Liver (tissue), 9 donors: Measurements from ENCODE around the gene PLEKHA6. TPM values are rescaled to one million over a fixed set of nuclear protein-coding genes. Genes with fewer than 3 reads are reported as not detected.

Source experiments
- DNase-seq: peaks from one replicate; pipeline ENCODE4 v3.0.0-alpha.2; 2017; ENCODE audit warnings: low spot score
- H3K27ac ChIP-seq, 2 donors: one replicate each; pipeline ENCODE4 v1.7.0; 2013; ENCODE audit warnings: inconsistent platforms in 2 of 2, low read length in 2 of 2, control low read depth in 1 of 2, low read depth in 1 of 2, mild to moderate bottlenecking in 1 of 2
- H3K27me3 ChIP-seq, 4 donors: one replicate each; pipeline versions ENCODE4 v1.6.1 to v1.7.0; 2013; ENCODE audit warnings: low read length in 3 of 4, inconsistent platforms in 1 of 4, mild to moderate bottlenecking in 1 of 4, moderate library complexity in 1 of 4; ENCODE audit not compliant: control insufficient read depth in 4 of 4, insufficient read depth in 4 of 4
- H3K36me3 ChIP-seq, 4 donors: one replicate each; pipeline versions ENCODE4 v1.6.1 to v1.7.0; 2013; ENCODE audit warnings: low read length in 3 of 4, mild to moderate bottlenecking in 3 of 4, low read depth in 1 of 4, moderate library complexity in 1 of 4; ENCODE audit not compliant: control insufficient read depth in 4 of 4, insufficient read depth in 3 of 4
- H3K4me1 ChIP-seq, 4 donors: one replicate each; pipeline versions ENCODE4 v1.6.1 to v1.7.0; 2013; ENCODE audit warnings: low read length in 3 of 4, mild to moderate bottlenecking in 3 of 4, moderate library complexity in 1 of 4; ENCODE audit not compliant: control insufficient read depth in 4 of 4, insufficient read depth in 4 of 4
- H3K4me3 ChIP-seq, 3 donors: one replicate each; pipeline versions ENCODE4 v1.6.1 to v1.7.0; 2013; ENCODE audit warnings: low read length in 3 of 3, control low read depth in 1 of 3, low read depth in 1 of 3, mild to moderate bottlenecking in 1 of 3
- H3K9ac ChIP-seq, 2 donors: one replicate each; pipeline ENCODE4 v1.7.0; 2013; ENCODE audit warnings: low read length in 2 of 2, mild to moderate bottlenecking in 2 of 2, moderate library complexity in 2 of 2, control low read depth in 1 of 2, low read depth in 1 of 2
- H3K9me3 ChIP-seq, 4 donors: one replicate each; pipeline versions ENCODE4 v1.6.1 to v1.7.0; 2013; ENCODE audit warnings: low read length in 3 of 4; ENCODE audit not compliant: control insufficient read depth in 4 of 4
- FOXA1 ChIP-seq: IDR thresholded peaks from 2 replicates; pipeline ENCODE4 v1.6.1; 2016; ENCODE audit warnings: antibody characterized with exemption
- HNF4A ChIP-seq, 2 donors: conservative IDR thresholded peaks; 2 replicates each; pipeline ENCODE4 v1.6.1; 2016; ENCODE audit warnings: antibody characterized with exemption in 2 of 2, mild to moderate bottlenecking in 2 of 2
- HNF4G ChIP-seq: IDR thresholded peaks from 2 replicates; pipeline ENCODE4 v1.6.1; 2016; ENCODE audit warnings: antibody characterized with exemption
- NR2F2 ChIP-seq: IDR thresholded peaks from 2 replicates; pipeline ENCODE4 v1.6.1; 2016; ENCODE audit warnings: antibody characterized with exemption
- RXRA ChIP-seq, 2 donors: IDR thresholded peaks; 2 replicates each; pipeline ENCODE4 v1.6.1; 2017 to 2018; ENCODE audit warnings: antibody characterized with exemption in 2 of 2, mild to moderate bottlenecking in 1 of 2
- SP1 ChIP-seq: IDR thresholded peaks from 2 replicates; pipeline ENCODE4 v1.6.1; 2018; ENCODE audit warnings: antibody characterized with exemption, mild to moderate bottlenecking
- TAF1 ChIP-seq: conservative IDR thresholded peaks from 2 replicates; pipeline ENCODE4 v1.6.1; 2016; ENCODE audit warnings: antibody characterized with exemption, mild to moderate bottlenecking
- YY1 ChIP-seq: IDR thresholded peaks from 2 replicates; pipeline ENCODE4 v1.6.1; 2016; ENCODE audit warnings: antibody characterized with exemption, mild to moderate bottlenecking
- WGBS: extraction: QIAGEN DNeasy Blood & Tissue Kit; methylation state at CpG from one replicate; pipeline ENCODE4 v1.1.7; 2013; 5-methylcytosine and 5-hydroxymethylcytosine counted together
- polyA plus RNA-seq, 2 donors: library from polyadenylated mRNA; stranded (reverse) in 1 of 2; unstranded in 1 of 2; fragments of 200-250 nt in 1 of 2; fragments of >200 nt in 1 of 2; fragmentation: Nextera tagmentation in 1 of 2; extraction: Ambion mirVana in 1 of 2; gene quantifications; one replicate each; pipeline versions ENCODE4 v1.2.1 to v1.2.3, GENCODE V29; 2013 to 2015
- total RNA-seq, 2 donors: library from RNA; depleted of rRNA; stranded (reverse); fragments of >200 nt; gene quantifications; one replicate each; pipeline ENCODE4 v1.2.3, GENCODE V29; 2014
- TF ChIP-seq, protein P1 (sequence below): IDR thresholded peaks from 2 replicates; pipeline ENCODE4 v1.6.1; 2016; ENCODE audit warnings: antibody characterized with exemption
- TF ChIP-seq, protein P2 (sequence below): IDR thresholded peaks from 2 replicates; pipeline ENCODE4 v1.6.1; 2016; ENCODE audit warnings: antibody characterized with exemption
- TF ChIP-seq, protein P3 (sequence below): IDR thresholded peaks from 2 replicates; pipeline ENCODE4 v1.6.1; 2016; ENCODE audit warnings: antibody characterized with exemption, mild to moderate bottlenecking
- TF ChIP-seq, protein P4 (sequence below): IDR thresholded peaks from 2 replicates; pipeline ENCODE4 v1.6.1; 2016; ENCODE audit warnings: antibody characterized with exemption
- TF ChIP-seq, protein P5 (sequence below): fragments of 150-350 bp; IDR thresholded peaks from 2 replicates; pipeline ENCODE4 v1.5.1; 2017; ENCODE audit warnings: improper control_type of control experiment, low read depth, low read length; ENCODE audit not compliant: missing input control
- donor health status: healthy.
- donor health status: healthy.
- donor health status: healthy.
- donor health status: healthy.
- donor health status: healthy.

The PLEKHA6 gene
- total and polyA plus RNA-seq, 4 donors = 5.3 to 12.8 (median 7.6) TPM

DNA sequence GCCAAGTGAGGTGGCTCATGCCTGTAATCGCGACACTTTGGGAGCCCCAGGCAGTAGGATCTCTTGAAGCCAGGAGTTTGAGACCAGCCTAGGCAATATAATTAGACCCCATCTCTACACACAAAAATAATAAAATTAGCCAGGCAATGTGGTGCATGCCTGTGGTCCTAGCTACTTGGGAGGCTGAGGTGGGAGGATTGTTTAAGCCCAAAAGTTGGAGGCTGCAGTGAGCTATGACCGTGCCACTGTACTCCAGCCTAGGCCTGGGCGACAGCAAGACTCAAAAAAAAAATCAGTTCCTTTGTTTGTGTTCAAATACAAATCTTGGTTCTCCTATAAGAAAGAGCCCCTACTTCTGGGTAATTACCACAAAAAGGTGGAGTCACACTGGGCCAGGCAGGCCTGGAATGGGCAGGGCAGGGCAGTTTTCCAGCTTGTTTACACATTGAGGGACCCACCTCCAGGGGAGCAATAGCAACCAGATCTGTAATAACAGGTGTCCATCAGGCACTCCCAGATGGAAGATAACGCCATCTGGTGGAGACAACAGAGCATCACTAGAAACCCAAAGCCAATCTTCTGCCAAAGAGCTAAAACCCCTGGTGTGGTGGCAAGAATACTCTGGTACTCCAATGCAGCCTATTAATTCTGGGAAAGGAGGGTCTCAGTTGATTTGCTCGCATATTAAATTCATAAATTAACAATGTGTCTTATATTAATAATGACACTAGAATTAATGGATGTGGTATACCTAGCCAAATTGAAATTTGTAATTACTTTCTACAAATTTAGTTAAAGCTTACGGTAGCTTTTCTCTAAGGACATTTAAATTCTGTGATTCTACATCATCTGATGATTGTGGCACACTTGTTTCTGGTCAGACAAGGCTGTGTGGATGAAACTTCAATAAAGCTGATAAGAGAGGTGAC, 38.7 kb upstream of the PLEKHA6 start (continued):
- TF ChIP-seq, protein P1, sequence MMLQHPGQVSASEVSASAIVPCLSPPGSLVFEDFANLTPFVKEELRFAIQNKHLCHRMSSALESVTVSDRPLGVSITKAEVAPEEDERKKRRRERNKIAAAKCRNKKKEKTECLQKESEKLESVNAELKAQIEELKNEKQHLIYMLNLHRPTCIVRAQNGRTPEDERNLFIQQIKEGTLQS = peak; percentile 48

DNA sequence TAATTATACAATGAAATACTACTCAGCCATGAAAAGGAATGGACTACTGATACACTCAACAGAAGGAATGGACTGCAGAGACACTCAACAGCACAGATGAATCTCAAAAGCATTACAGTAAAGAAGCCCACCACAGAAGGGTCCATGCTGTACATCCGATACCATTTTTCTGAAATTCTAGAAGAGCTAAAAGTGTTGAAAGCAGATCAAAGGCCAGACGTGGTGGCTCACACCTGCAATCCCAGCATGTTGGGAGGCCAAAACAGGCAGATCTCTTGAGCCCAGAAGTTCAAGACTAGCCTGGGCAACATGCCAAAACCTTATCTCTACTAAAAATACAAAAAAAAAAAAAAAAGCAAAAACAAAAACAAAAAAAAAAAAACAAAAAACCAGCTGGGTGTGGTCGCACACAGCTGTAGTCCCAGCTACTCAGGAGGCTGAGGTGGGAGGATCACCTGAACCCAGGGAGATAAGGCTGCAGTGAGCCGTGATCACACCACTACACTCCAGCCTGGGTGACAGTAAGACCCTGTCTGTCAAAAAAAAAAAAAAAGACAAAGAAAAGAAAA, 36.4 kb upstream of the PLEKHA6 start:
- H3K9ac ChIP-seq = no peak overlapping the region
- H3K27ac ChIP-seq = no peak overlapping the region
- no peaks in the 10 kb centered on the region for H3K4me1 ChIP-seq
- no peaks in the 10 kb centered on the region for H3K27me3 ChIP-seq
- no peaks in the 10 kb centered on the region for H3K9me3 ChIP-seq
- no peak overlapping the region for H3K4me3 ChIP-seq
- 89% methylated on average over 4 of the region's 4 CpGs for WGBS
- H3K36me3 ChIP-seq = peaks cover 2 to 18% (median 12%) of the 10 kb centered on the region in 4 donors
- TF ChIP-seq NR2F2 (no peak), HNF4A (conservative IDR thresholded peaks at IDR 0.05) (no peak), FOXA1 (no peak), HNF4G (no peak), TAF1 (no peak), SP1 (no peak), YY1 (no peak)
- TF ChIP-seq, protein P2, sequence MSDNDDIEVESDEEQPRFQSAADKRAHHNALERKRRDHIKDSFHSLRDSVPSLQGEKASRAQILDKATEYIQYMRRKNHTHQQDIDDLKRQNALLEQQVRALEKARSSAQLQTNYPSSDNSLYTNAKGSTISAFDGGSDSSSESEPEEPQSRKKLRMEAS = no peak
- TF ChIP-seq, protein P3, sequence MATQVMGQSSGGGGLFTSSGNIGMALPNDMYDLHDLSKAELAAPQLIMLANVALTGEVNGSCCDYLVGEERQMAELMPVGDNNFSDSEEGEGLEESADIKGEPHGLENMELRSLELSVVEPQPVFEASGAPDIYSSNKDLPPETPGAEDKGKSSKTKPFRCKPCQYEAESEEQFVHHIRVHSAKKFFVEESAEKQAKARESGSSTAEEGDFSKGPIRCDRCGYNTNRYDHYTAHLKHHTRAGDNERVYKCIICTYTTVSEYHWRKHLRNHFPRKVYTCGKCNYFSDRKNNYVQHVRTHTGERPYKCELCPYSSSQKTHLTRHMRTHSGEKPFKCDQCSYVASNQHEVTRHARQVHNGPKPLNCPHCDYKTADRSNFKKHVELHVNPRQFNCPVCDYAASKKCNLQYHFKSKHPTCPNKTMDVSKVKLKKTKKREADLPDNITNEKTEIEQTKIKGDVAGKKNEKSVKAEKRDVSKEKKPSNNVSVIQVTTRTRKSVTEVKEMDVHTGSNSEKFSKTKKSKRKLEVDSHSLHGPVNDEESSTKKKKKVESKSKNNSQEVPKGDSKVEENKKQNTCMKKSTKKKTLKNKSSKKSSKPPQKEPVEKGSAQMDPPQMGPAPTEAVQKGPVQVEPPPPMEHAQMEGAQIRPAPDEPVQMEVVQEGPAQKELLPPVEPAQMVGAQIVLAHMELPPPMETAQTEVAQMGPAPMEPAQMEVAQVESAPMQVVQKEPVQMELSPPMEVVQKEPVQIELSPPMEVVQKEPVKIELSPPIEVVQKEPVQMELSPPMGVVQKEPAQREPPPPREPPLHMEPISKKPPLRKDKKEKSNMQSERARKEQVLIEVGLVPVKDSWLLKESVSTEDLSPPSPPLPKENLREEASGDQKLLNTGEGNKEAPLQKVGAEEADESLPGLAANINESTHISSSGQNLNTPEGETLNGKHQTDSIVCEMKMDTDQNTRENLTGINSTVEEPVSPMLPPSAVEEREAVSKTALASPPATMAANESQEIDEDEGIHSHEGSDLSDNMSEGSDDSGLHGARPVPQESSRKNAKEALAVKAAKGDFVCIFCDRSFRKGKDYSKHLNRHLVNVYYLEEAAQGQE = no peak
- TF ChIP-seq, protein P4, sequence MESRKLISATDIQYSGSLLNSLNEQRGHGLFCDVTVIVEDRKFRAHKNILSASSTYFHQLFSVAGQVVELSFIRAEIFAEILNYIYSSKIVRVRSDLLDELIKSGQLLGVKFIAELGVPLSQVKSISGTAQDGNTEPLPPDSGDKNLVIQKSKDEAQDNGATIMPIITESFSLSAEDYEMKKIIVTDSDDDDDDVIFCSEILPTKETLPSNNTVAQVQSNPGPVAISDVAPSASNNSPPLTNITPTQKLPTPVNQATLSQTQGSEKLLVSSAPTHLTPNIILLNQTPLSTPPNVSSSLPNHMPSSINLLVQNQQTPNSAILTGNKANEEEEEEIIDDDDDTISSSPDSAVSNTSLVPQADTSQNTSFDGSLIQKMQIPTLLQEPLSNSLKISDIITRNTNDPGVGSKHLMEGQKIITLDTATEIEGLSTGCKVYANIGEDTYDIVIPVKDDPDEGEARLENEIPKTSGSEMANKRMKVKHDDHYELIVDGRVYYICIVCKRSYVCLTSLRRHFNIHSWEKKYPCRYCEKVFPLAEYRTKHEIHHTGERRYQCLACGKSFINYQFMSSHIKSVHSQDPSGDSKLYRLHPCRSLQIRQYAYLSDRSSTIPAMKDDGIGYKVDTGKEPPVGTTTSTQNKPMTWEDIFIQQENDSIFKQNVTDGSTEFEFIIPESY = no peak
- no peak for DNase-seq

DNA sequence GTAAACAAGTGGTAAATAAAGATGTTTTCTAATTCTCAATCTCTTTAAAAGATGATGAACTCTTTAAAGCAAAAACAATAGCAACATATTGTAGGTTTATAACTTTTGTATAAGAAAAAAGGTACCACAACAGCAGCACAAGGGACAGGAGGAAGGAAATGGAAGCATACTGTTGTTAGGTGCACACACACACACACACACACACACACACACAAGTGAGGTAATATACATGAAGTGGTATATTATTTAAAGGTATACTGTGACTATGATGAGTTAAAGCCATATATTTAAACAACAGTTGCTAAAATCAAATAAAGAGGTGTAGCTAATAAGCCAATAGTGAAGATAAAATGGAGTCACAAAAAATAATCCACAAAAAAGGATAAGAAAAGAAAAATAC, 31.9 kb upstream of the PLEKHA6 start:
- H3K4me3 ChIP-seq = no peak overlapping the region
- H3K9ac ChIP-seq = no peak overlapping the region
- H3K27me3 ChIP-seq = no peaks in the 10 kb centered on the region
- H3K9me3 ChIP-seq = no peaks in the 10 kb centered on the region
- no peak overlapping the region for H3K27ac ChIP-seq
- no peaks in the 10 kb centered on the region for H3K4me1 ChIP-seq
- DNase-seq = no peak
- no peaks in the 10 kb centered on the region for H3K36me3 ChIP-seq
- TF ChIP-seq TAF1 = no peak
- TF ChIP-seq, protein P5, sequence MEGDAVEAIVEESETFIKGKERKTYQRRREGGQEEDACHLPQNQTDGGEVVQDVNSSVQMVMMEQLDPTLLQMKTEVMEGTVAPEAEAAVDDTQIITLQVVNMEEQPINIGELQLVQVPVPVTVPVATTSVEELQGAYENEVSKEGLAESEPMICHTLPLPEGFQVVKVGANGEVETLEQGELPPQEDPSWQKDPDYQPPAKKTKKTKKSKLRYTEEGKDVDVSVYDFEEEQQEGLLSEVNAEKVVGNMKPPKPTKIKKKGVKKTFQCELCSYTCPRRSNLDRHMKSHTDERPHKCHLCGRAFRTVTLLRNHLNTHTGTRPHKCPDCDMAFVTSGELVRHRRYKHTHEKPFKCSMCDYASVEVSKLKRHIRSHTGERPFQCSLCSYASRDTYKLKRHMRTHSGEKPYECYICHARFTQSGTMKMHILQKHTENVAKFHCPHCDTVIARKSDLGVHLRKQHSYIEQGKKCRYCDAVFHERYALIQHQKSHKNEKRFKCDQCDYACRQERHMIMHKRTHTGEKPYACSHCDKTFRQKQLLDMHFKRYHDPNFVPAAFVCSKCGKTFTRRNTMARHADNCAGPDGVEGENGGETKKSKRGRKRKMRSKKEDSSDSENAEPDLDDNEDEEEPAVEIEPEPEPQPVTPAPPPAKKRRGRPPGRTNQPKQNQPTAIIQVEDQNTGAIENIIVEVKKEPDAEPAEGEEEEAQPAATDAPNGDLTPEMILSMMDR = no peak
- TF ChIP-seq, protein P3 = no peak
- TF ChIP-seq SP1 = no peak
- no peak for TF ChIP-seq RXRA (IDR thresholded peaks at IDR 0.05)
- no peak for TF ChIP-seq NR2F2
- TF ChIP-seq, protein P4 = no peak
- TF ChIP-seq, protein P2 = no peak
